T1000 (cell line): ENCODE results near the gene TMEM132A.
"Not testable (repeated sequence)": the region's sequence is repeated elsewhere in the genome, so short reads cannot be mapped to it uniquely, and the experiment has no call there.

Experiments
- DNase-seq: peaks from one replicate; lab custom pipeline; 2025; ENCODE audit warnings: mixed read lengths; lab: John Stamatoyannopoulos, UW

TMEM132A gene

GRCh38 chr11:60957188-60957587, 32.9 kb downstream of the TMEM132A start:
- DNase-seq, result no peak

DNA sequence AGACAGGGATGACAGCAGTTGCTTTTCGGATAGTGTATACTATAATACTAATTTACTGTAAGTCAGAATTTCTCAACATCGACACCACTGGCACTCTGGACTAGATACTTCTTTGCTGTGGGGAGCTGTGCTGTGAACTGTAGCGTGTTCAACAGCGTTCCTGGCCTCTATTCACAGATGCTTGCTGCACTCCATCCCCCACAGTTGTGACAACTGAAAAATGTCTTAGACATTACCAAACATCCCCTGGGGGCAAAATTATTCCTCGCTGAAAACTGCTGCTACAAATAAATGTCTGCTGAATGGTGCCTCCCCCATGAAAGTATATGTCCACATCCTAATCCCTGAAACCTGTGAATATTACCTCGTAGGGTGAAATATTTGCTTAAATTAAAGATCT, 35.2 kb downstream of the TMEM132A start:
- no peak for DNase-seq

- no peak for DNase-seq
Observed at GRCh38 chr11:60960405-60960804, 36.1 kb downstream of the TMEM132A start.

- DNase-seq, result no peak
Observed at GRCh38 chr11:60964801-60965200, 40.5 kb downstream of the TMEM132A start.

GRCh38 chr11:60966890-60967289, 42.6 kb downstream of the TMEM132A start:
- no peak for DNase-seq

DNA sequence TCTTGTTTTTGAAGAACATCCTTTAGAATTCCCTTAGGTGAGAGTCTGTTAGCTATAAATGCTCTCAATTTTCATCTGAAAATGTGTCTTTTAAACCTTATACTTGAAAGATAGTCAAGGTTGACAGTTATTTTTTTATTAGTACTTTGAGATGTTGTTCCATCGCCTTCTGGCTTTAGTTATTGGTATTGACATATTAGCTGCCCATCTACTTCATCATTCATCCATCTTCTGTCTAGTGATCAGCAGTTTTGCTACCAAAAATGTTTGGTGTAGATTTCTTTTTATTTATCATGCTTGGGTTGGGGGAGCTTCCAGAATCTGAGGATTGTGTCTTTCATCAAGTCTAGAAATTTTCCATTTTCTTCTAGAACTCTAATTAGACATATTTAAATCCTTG, 44.0 kb downstream of the TMEM132A start:
- DNase-seq, result no peak

GRCh38 chr11:60970369-60970774, 46.1 kb downstream of the TMEM132A start:
- DNase-seq, result no peak

- DNase-seq, result no peak
Observed at GRCh38 chr11:60970890-60971289, 46.6 kb downstream of the TMEM132A start.

DNA sequence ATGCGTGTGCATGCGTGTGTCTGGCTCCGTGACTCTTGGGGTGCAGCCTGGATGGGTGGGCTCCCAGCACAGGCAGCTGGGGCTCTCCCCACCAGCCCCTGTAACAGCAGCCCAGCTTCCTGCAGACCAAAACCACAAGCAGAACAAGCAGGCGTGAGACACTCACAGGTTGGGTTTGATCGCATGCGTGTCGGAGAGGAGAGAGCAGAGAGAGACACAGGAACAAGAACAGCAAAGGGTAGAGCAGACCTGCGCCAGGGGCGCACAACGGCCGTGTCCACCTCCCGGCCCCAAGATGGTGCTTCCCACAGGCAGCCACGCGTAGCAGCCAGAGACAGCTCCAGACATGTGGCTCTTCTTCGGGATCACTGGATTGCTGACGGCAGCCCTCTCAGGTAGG, 47.3 kb downstream of the TMEM132A start, which contains the start of gene CD6:
Gene CD6 (plus strand): TSS at position 161 of the 400 bp plus-strand sequence. CDS start 186 bp downstream, at position 347.
- DNase-seq, result no peak

DNA sequence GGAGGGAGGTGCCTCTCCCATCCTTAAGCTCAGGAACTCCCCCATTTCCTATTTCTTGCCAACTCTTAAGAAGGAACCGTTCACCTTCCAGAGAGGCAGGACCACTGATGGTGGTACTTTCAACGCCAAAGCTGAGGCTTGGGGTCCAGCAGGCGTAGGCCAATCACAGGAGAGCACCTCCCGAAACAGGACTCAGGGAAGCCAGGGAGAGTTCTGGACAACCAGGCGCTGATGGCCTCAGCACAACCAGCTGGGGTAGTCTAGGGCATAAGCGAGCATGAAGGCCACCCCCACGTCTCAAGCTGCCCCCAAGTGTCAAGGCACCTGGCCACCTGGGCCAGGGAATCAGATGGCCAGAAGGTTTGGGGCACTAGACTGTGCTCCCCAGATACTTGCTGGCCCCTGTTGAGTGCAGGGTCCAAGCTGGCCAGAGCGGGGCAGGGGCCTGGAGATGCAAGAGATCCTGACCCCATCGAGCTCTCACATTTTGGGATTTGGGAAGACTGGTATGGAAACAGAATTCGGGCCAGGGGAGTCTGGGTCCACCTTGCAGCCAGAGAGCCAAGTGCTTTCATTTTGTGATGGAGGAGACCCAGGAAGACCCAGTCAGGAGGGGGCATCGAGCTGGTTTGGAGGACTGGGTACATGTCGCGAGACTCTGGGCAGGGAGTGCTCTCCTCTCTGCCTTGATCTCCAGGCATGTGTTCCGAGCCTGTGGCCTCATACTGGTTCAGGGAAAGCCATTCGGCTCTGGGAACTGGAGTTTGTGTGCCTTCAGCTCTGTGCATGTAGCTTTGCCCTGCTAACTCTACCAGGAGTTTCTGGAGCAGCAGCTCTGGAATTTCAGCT, 48.1 kb downstream of the TMEM132A start:
- DNase-seq, result no peak

DNA sequence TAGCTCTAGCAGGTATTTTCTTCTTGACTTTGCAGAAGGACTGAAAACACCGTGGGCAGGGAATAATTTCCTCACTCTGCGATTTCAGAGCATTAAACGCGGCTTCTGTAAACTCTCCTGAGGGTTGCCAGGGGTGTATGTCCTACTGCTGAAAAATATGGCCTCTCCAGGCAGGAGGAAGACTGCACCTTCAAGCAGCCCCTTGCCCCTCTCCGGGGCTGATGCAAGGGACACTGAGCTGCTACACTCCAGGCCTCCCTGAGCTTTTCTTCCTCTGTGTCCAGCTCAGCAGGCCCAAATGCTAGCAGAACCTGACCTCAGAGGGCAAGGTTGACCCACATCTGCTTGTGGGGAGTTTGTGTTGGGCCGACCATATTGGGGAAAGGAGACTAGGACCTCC, 49.4 kb downstream of the TMEM132A start:
- no peak for DNase-seq

DNA sequence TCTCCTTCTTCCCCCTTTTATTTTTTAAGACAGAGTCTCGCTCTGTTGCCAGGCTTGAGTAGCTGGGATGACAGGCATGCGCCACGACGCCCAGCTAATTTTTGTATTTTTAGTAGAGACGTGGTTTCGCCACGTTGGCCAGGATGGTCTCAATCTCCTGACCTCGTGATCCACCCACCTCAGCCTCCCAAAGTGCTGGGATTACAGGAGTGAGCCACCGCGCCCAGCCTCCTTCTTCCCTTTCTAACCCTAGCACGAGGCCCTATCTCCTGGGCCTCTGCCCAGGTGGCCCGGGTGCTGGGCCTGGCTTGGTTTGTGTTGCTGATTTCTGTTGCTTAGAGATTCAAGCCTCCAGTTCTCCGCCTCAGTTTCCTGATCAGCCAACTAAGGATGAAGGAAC, 50.1 kb downstream of the TMEM132A start:
- not testable (repeated sequence) for DNase-seq

- no peak for DNase-seq
Observed at GRCh38 chr11:60974726-60975125, 50.5 kb downstream of the TMEM132A start.

- DNase-seq, result no peak
Observed at GRCh38 chr11:60977224-60977623, 53.0 kb downstream of the TMEM132A start.

GRCh38 chr11:60977836-60978235, 53.6 kb downstream of the TMEM132A start:
- no peak for DNase-seq

DNA sequence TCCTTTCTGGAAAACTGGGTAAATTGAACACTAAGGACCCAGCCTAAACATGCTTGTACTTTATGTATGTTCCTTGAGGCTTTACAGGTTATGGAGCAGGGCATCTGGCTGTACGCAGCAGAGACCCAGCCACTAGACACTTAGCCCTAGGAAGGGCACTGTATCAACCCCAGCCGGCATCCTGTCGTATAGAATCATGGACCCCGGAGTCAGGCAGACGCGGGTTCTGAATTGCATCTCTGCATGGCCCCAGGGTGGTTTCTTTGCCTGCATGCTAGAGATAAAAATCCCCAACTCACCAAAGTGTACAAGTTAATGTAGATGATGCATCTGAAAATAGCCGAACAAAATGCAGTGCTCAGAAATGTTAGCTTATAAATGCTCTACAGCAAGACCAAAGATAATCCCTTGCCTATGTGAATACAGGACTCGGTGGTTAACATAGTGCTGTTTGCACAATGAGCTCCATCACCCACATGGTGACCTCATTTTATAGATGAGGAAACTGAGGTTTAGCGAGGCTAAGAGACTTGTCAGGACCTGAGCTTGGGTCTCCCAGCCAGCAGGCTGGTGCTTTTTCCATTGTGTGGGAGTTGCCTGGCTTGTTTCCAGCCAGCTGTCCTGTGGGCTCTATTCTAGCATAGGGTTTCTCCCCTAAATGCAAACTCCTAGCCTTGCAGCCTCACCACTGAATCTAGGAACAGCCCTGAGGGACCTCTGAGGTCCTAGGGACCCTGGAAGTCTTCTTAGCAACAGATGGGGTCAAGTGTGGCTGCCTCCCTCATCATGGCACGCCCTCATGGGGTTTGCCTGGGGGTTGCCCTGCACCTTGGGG, 54.5 kb downstream of the TMEM132A start:
- no peak for DNase-seq

- no peak for DNase-seq
Observed at GRCh38 chr11:60981515-60981914, 57.3 kb downstream of the TMEM132A start.

- no peak for DNase-seq
Observed at GRCh38 chr11:60982184-60982583, 57.9 kb downstream of the TMEM132A start.

- DNase-seq, result no peak
Observed at GRCh38 chr11:60984149-60984548, 59.9 kb downstream of the TMEM132A start.

- no peak for DNase-seq
Observed at GRCh38 chr11:60984636-60985035, 60.4 kb downstream of the TMEM132A start.

DNA sequence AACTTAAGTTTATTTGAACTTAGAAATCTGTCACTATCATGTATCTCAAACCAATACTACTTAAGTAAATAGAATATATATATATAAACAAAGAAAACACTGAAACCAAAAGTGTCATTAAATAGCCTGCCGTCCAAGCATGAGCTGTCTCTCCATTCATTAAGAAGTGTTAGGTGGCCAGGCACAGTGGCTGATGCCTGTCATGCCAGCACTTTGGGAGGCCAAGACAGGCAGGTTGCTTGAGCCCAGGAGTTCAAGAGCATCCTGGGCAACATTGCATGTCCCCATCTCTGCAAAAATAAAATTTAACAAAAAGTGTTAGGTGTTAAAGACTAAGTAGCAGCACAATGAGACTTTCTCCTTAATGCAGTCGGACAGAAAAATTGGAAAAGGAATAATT, 61.2 kb downstream of the TMEM132A start:
- DNase-seq, result no peak

GRCh38 chr11:60985991-60986915, 62.0 kb downstream of the TMEM132A start:
- no peak for DNase-seq
